Measurements from ENCODE around the gene ARSI. TPM values are rescaled to one million over a fixed set of nuclear protein-coding genes. Genes with fewer than 3 reads are reported as not detected.

ARSI gene
- total RNA-seq, 2 donors from 2014 or later, result not detected

GRCh38 chr5:150298701-150299451 is 3.8 kb downstream of the ARSI start:
- no peak overlapping the region for H3K4me3 Mint-ChIP-seq
- H3K9me3 Mint-ChIP-seq, result no peaks in the 10 kb centered on the region
- no peaks in the 10 kb centered on the region for H3K36me3 Mint-ChIP-seq
- no peaks in the 10 kb centered on the region for H3K4me1 Mint-ChIP-seq (ENCODE audit: low read depth in 2 of 2)
- H3K27ac Mint-ChIP-seq, result no peak overlapping the region
- ATAC-seq (no peak), DNase-seq (ENCODE audit: low spot score) (no peak)
- peaks cover 16 to 20% of the 10 kb centered on the region in 2 donors for H3K27me3 Mint-ChIP-seq

GRCh38 chr5:150297934-150298595 is 4.6 kb downstream of the ARSI start:
- no peaks in the 10 kb centered on the region for H3K9me3 Mint-ChIP-seq
- H3K36me3 Mint-ChIP-seq, result no peaks in the 10 kb centered on the region
- DNase-seq (ENCODE audit: low spot score) (no peak), ATAC-seq (no peak)
- H3K27me3 Mint-ChIP-seq, result peaks cover 13 to 18% of the 10 kb centered on the region in 2 donors
- no peak overlapping the region for H3K27ac Mint-ChIP-seq
- H3K4me1 Mint-ChIP-seq (ENCODE audit: low read depth in 2 of 2), result no peaks in the 10 kb centered on the region
- H3K4me3 Mint-ChIP-seq, result no peak overlapping the region

GRCh38 chr5:150297236-150297890 is 5.3 kb downstream of the ARSI start:
- Mint-ChIP-seq H3K36me3 (no peaks in the 10 kb centered on the region), H3K4me3 (no peak overlapping the region), H3K27ac (no peak overlapping the region), H3K27me3 (peaks cover 13 to 18% of the 10 kb centered on the region in 2 donors), H3K9me3 (no peaks in the 10 kb centered on the region), H3K4me1 (ENCODE audit: low read depth in 2 of 2) (no peaks in the 10 kb centered on the region)
- ATAC-seq, result no peak
- no peak for DNase-seq (ENCODE audit: low spot score)

- Mint-ChIP-seq H3K27ac (no peak overlapping the region), H3K36me3 (no peaks in the 10 kb centered on the region), H3K4me3 (no peak overlapping the region), H3K4me1 (ENCODE audit: low read depth in 2 of 2) (no peaks in the 10 kb centered on the region), H3K27me3 (peaks cover 9 to 15% of the 10 kb centered on the region in 2 donors), H3K9me3 (no peaks in the 10 kb centered on the region)
- no peak for ATAC-seq
- DNase-seq (ENCODE audit: low spot score), result no peak
Observed at GRCh38 chr5:150296496-150296895, 6.2 kb downstream of the ARSI start.

GRCh38 chr5:150295741-150296486 is 6.8 kb downstream of the ARSI start:
- peaks cover 3 to 11% of the 10 kb centered on the region in 2 donors for H3K27me3 Mint-ChIP-seq
- H3K4me3 Mint-ChIP-seq, result no peak overlapping the region
- no peaks in the 10 kb centered on the region for H3K9me3 Mint-ChIP-seq
- DNase-seq (ENCODE audit: low spot score), result no peak
- no peak for ATAC-seq
- no peaks in the 10 kb centered on the region for H3K36me3 Mint-ChIP-seq
- no peak overlapping the region for H3K27ac Mint-ChIP-seq
- H3K4me1 Mint-ChIP-seq (ENCODE audit: low read depth in 2 of 2), result no peaks in the 10 kb centered on the region

GRCh38 chr5:150295172-150295634 is 7.5 kb downstream of the ARSI start:
- H3K9me3 Mint-ChIP-seq, result no peaks in the 10 kb centered on the region
- H3K36me3 Mint-ChIP-seq, result no peaks in the 10 kb centered on the region
- H3K27me3 Mint-ChIP-seq, result peaks cover 0 to 5% of the 10 kb centered on the region in 2 donors
- ATAC-seq (no peak), DNase-seq (ENCODE audit: low spot score) (no peak)
- no peak overlapping the region for H3K4me3 Mint-ChIP-seq
- H3K4me1 Mint-ChIP-seq (ENCODE audit: low read depth in 2 of 2), result no peaks in the 10 kb centered on the region
- no peak overlapping the region for H3K27ac Mint-ChIP-seq

GRCh38 chr5:150294551-150295071 is 8.1 kb downstream of the ARSI start:
- DNase-seq (ENCODE audit: low spot score), result no peak
- Mint-ChIP-seq H3K9me3 (no peaks in the 10 kb centered on the region), H3K4me1 (ENCODE audit: low read depth in 2 of 2) (no peaks in the 10 kb centered on the region), H3K27me3 (peaks cover 0 to 3% of the 10 kb centered on the region in 2 donors), H3K36me3 (no peaks in the 10 kb centered on the region), H3K27ac (no peak overlapping the region), H3K4me3 (no peak overlapping the region)
- peak in 1 of 2 donors; percentile 11 for ATAC-seq

GRCh38 chr5:150293091-150293941 is 9.4 kb downstream of the ARSI start:
- Mint-ChIP-seq H3K9me3 (no peaks in the 10 kb centered on the region), H3K27me3 (peaks cover 0 to 3% of the 10 kb centered on the region in 2 donors), H3K4me1 (ENCODE audit: low read depth in 2 of 2) (no peaks in the 10 kb centered on the region), H3K36me3 (no peaks in the 10 kb centered on the region), H3K27ac (no peak overlapping the region), H3K4me3 (no peak overlapping the region)
- DNase-seq (ENCODE audit: low spot score) (no peak), ATAC-seq (no peak)

GRCh38 chr5:150291388-150292385 is 11.0 kb downstream of the ARSI start:
- Mint-ChIP-seq H3K4me3 (no peak overlapping the region), H3K9me3 (no peaks in the 10 kb centered on the region), H3K27me3 (peaks cover 0 to 3% of the 10 kb centered on the region in 2 donors), H3K27ac (no peak overlapping the region), H3K36me3 (no peaks in the 10 kb centered on the region), H3K4me1 (ENCODE audit: low read depth in 2 of 2) (no peaks in the 10 kb centered on the region)
- no peak for DNase-seq (ENCODE audit: low spot score)
- no peak for ATAC-seq

- H3K4me3 Mint-ChIP-seq, result no peak within 1 kb of the TSS
- DNase-seq (ENCODE audit: low spot score) (no peak), ATAC-seq (no peak)
- H3K9me3 Mint-ChIP-seq, result no peaks in the 10 kb centered on the region
- H3K27me3 Mint-ChIP-seq, result peaks cover 0 to 3% of the 10 kb centered on the region in 2 donors
- no peak within 1 kb of the TSS for H3K27ac Mint-ChIP-seq
- no peaks in the 10 kb centered on the region for H3K36me3 Mint-ChIP-seq
- no peaks in the 10 kb centered on the region for H3K4me1 Mint-ChIP-seq (ENCODE audit: low read depth in 2 of 2)
Observed at GRCh38 chr5:150289551-150290390, 12.9 kb downstream of the ARSI start, which contains the start of gene CAMK2A. TSS of gene CAMK2A (minus strand) at chr5:150289773. CDS start at chr5:150289625, 148 bp downstream.

GRCh38 chr5:150288791-150289190 is 13.9 kb downstream of the ARSI start:
- no peak for ATAC-seq
- H3K27ac Mint-ChIP-seq, result no peak overlapping the region
- no peak for DNase-seq (ENCODE audit: low spot score)
- H3K36me3 Mint-ChIP-seq, result no peaks in the 10 kb centered on the region
- peaks cover 3% of the 10 kb centered on the region in 2 donors for H3K27me3 Mint-ChIP-seq
- H3K4me1 Mint-ChIP-seq (ENCODE audit: low read depth in 2 of 2), result no peaks in the 10 kb centered on the region
- no peaks in the 10 kb centered on the region for H3K9me3 Mint-ChIP-seq
- H3K4me3 Mint-ChIP-seq, result no peak overlapping the region

Measured in natural killer cell treated with Interleukin-12 subunit alpha and Interleukin-12 subunit beta and Interleukin-15 and Interleukin-18, amount 100 ng/mL, for 72 hours (primary cell).